Right atrium auricular region (tissue), 2 donors: ENCODE data around the gene OTUD5. TPM values are rescaled to one million over a fixed set of nuclear protein-coding genes. Genes with fewer than 3 reads are reported as not detected.
A peak's percentile ranks its signal among the peaks of the same experiment; 100 is the strongest.

Experiments
- DNase-seq: peaks from one replicate; pipeline ENCODE4 v3.0.0-alpha.2; 2019; ENCODE audit warnings: low spot score
- H3K27ac ChIP-seq, 2 donors: fragments of 200-600 bp; sonication (generic); 1 replicate in 1 of 2; 2 replicates in 1 of 2; pipeline ENCODE4 v1.5.1; 2016 to 2019
- H3K27me3 ChIP-seq, 2 donors: fragments of 200-600 bp; sonication (generic); one replicate each; pipeline versions ENCODE4 v1.5.1 to v1.6.0; 2017 to 2019
- H3K36me3 ChIP-seq: fragments of 200-600 bp; sonication (generic); one replicate; pipeline ENCODE4 v1.5.1; 2016
- H3K4me1 ChIP-seq, 2 donors: fragments of 200-600 bp; sonication (generic); one replicate each; pipeline versions ENCODE4 v1.5.1 to v1.6.0; 2017 to 2019
- H3K4me3 ChIP-seq, 2 donors: fragments of 200-600 bp; sonication (generic); 1 replicate in 1 of 2; 2 replicates in 1 of 2; pipeline ENCODE4 v1.5.1; 2017 to 2019; ENCODE audit warnings: mild to moderate bottlenecking in 1 of 2, moderate library complexity in 1 of 2
- H3K9me3 ChIP-seq, 2 donors: fragments of 200-600 bp; sonication (generic); one replicate each; pipeline ENCODE4 v1.5.1; 2019
- CTCF ChIP-seq, 2 donors: fragments of 200-600 bp; sonication (generic); IDR thresholded peaks; one replicate each; pipeline ENCODE4 v1.5.1; 2019; ENCODE audit warnings: antibody characterized with exemption in 2 of 2
- total RNA-seq, 2 donors: library from RNA; depleted of rRNA; stranded (reverse); fragments of >200 nt; gene quantifications; one replicate each; pipeline ENCODE4 v1.1.0, GENCODE V29; 2016

OTUD5 gene
- total RNA-seq, 2 donors from 2014 or later, result 15.4 to 23.9 TPM

GRCh38 chrX:48923771-48924170 lies 33.6 kb downstream of the OTUD5 start:
- no peak overlapping the region for H3K4me3 ChIP-seq
- no peak overlapping the region for H3K27ac ChIP-seq
- H3K27me3 ChIP-seq, result no peaks in the 10 kb centered on the region
- no peaks in the 10 kb centered on the region for H3K9me3 ChIP-seq
- H3K4me1 ChIP-seq, result peaks cover 0 to 9% of the 10 kb centered on the region in 2 donors
- TF ChIP-seq CTCF (IDR thresholded peaks at IDR 0.05), result no peak
- H3K36me3 ChIP-seq, result peaks cover 28% of the 10 kb centered on the region
- no peak for DNase-seq

- H3K27ac ChIP-seq, result no peak overlapping the region
- H3K27me3 ChIP-seq, result no peaks in the 10 kb centered on the region
- DNase-seq, result no peak
- H3K4me3 ChIP-seq, result no peak overlapping the region
- peaks cover 0 to 24% of the 10 kb centered on the region in 2 donors for H3K4me1 ChIP-seq
- peaks cover 28% of the 10 kb centered on the region for H3K36me3 ChIP-seq
- no peak for TF ChIP-seq CTCF (IDR thresholded peaks at IDR 0.05)
- no peaks in the 10 kb centered on the region for H3K9me3 ChIP-seq
Observed at GRCh38 chrX:48920718-48921104, 36.7 kb downstream of the OTUD5 start.

- Histone ChIP-seq H3K27me3 (no peaks in the 10 kb centered on the region), H3K36me3 (peaks cover 22% of the 10 kb centered on the region), H3K4me3 (peak overlapping the region in 1 of 2 donors; percentile 53), H3K9me3 (no peaks in the 10 kb centered on the region), H3K27ac (peak overlapping the region; percentile 70 to 87), H3K4me1 (peaks cover 0 to 24% of the 10 kb centered on the region in 2 donors)
- DNase-seq, result no peak
- TF ChIP-seq CTCF (IDR thresholded peaks at IDR 0.05), result no peak
Observed at GRCh38 chrX:48919947-48920717, 37.3 kb downstream of the OTUD5 start.

- no peak for DNase-seq
- peak overlapping the region; percentile 70 to 87 for H3K27ac ChIP-seq
- TF ChIP-seq CTCF (IDR thresholded peaks at IDR 0.05), result no peak
Observed at GRCh38 chrX:48919360-48919841, 38.0 kb downstream of the OTUD5 start.

GRCh38 chrX:48918643-48919340 lies 38.6 kb downstream of the OTUD5 start, which contains the start of gene PIM2:
PIM2 (minus strand) TSS chrX:48919024; CDS start chrX:48918834, 190 bp downstream.
- Histone ChIP-seq H3K9me3 (no peaks in the 10 kb centered on the region), H3K4me3 (peak within 1 kb of the TSS; percentile 53 to 61), H3K27ac (peak within 1 kb of the TSS; percentile 70 to 87), H3K27me3 (no peaks in the 10 kb centered on the region), H3K4me1 (peaks cover 0 to 24% of the 10 kb centered on the region in 2 donors), H3K36me3 (peaks cover 16% of the 10 kb centered on the region)
- TF ChIP-seq CTCF (IDR thresholded peaks at IDR 0.05), result no peak
- DNase-seq, result peak; percentile 92

More at GRCh38 chrX:48919360-48919841, 38.0 kb downstream of the OTUD5 start:
- Histone ChIP-seq H3K36me3 (peaks cover 22% of the 10 kb centered on the region), H3K4me1 (peaks cover 0 to 24% of the 10 kb centered on the region in 2 donors), H3K27me3 (no peaks in the 10 kb centered on the region), H3K9me3 (no peaks in the 10 kb centered on the region), H3K4me3 (peak overlapping the region; percentile 26 to 53)
